A549 (cell line): ENCODE results near the gene PPP1R12B. TPM values are rescaled to one million over a fixed set of nuclear protein-coding genes. Genes with fewer than 3 reads are reported as not detected.
"Not testable (repeated sequence)": the region's sequence is repeated elsewhere in the genome, so short reads cannot be mapped to it uniquely, and the experiment has no call there.

Experiments used
- ATAC-seq, 2 experiments: fragments of 200-7000 bp in 1 of 2; fragments of >200 bp in 1 of 2; cut with Nextera tagmentation in 1 of 2; cut with Tn5 transposase in 1 of 2; 3 replicates each; pipeline versions ENCODE4 v1.8.0 to v1.9.1; 2018 to 2020; ENCODE audit warnings: mild to moderate bottlenecking in 1 of 2, moderate library complexity in 1 of 2
- CTCF ChIA-PET: fragments of 300-600 bp; sonication (Branson Sonifier 250); formaldehyde crosslinking; extraction: SDS; loops from one replicate; lab custom pipeline; 2021; ENCODE audit warnings: antibody characterized with exemption, inconsistent platforms; lab: Yijun Ruan, JAX
- POLR2A ChIA-PET: fragments of 350-600 bp; formaldehyde crosslinking; extraction: SDS; loops from one replicate; lab custom pipeline; 2021; ENCODE audit warnings: antibody characterized with exemption, inconsistent platforms; lab: Yijun Ruan, JAX
- DNase-seq, 2 experiments: peaks; one replicate each; pipeline versions ENCODE4 v3.0.0 to v3.0.0-alpha.2; 2011 to 2016; ENCODE audit warnings: low read depth in 1 of 2, low spot score in 1 of 2
- FAIRE-seq: peaks from 2 replicates; lab custom pipeline; 2011; peaks lifted over from hg19 to GRCh38; lab: Jason Lieb, UNC
- H3K27ac ChIP-seq, 2 experiments: fragments of >200 bp; sonication (Bioruptor Twin); formaldehyde crosslinking; 3 replicates each; pipeline ENCODE4 v1.5.1; 2016 to 2017
- H3K4me1 ChIP-seq: fragments of >200 bp; sonication (Bioruptor Twin); formaldehyde crosslinking; 3 replicates; pipeline ENCODE4 v1.6.1; 2016
- H3K4me2 ChIP-seq: fragments of >200 bp; sonication (Bioruptor Twin); formaldehyde crosslinking; 3 replicates; pipeline ENCODE4 v1.6.1; 2016
- H3K4me3 ChIP-seq: fragments of >200 bp; sonication (Bioruptor Twin); formaldehyde crosslinking; 3 replicates; pipeline ENCODE4 v1.5.1; 2016
- H3K9me3 ChIP-seq: fragments of >200 bp; sonication (Bioruptor Twin); formaldehyde crosslinking; 3 replicates; pipeline ENCODE4 v1.6.1; 2016
- CBX8 ChIP-seq: fragments of 200-600 bp; sonication (generic); IDR thresholded peaks from 2 replicates; pipeline ENCODE4 v1.6.1; 2016
- CEBPB ChIP-seq, 2 experiments: fragments of >200 bp in 1 of 2; sonication (Bioruptor Twin) in 1 of 2; formaldehyde crosslinking in 1 of 2; IDR thresholded peaks; 2 replicates each; pipeline ENCODE4 v1.6.1; 2012 to 2016
- EHMT2 ChIP-seq: fragments of 200-600 bp; sonication (generic); IDR thresholded peaks from 2 replicates; pipeline ENCODE4 v1.6.1; 2016; ENCODE audit warnings: antibody characterized with exemption, low read depth, mild to moderate bottlenecking, moderate library complexity
- FOSL2 ChIP-seq, 2 experiments: fragments of 450-650 bp in 1 of 2; fragments of >200 bp in 1 of 2; sonication (Bioruptor Twin) in 1 of 2; formaldehyde crosslinking; IDR thresholded peaks; 2 replicates each; pipeline versions ENCODE4 v1.5.0 to v1.6.1; 2016 to 2020; ENCODE audit warnings: mild to moderate bottlenecking in 1 of 2, moderate library complexity in 1 of 2
- HOXA7 ChIP-seq: fragments of 250-450 bp; sonication (Bioruptor Pico); IDR thresholded peaks from 2 replicates; pipeline ENCODE4 v1.5.0; 2020; ENCODE audit warnings: mild to moderate bottlenecking, moderate library complexity
- HOXB5 ChIP-seq: fragments of 250-450 bp; sonication (Bioruptor Pico); IDR thresholded peaks from 2 replicates; pipeline ENCODE4 v1.5.0; 2020; ENCODE audit warnings: mild to moderate bottlenecking, moderate library complexity
- JUNB ChIP-seq: fragments of >200 bp; sonication (Bioruptor Twin); formaldehyde crosslinking; IDR thresholded peaks from 2 replicates; pipeline ENCODE4 v1.6.1; 2016
- KDM5A ChIP-seq: fragments of 200-600 bp; sonication (generic); IDR thresholded peaks from 2 replicates; pipeline ENCODE4 v1.6.1; 2016; ENCODE audit warnings: antibody characterized with exemption, mild to moderate bottlenecking
- MAFK ChIP-seq: fragments of 450-650 bp; IDR thresholded peaks from 2 replicates; pipeline ENCODE4 v1.6.1; 2014; ENCODE audit not compliant: partially characterized antibody
- NFE2L2 ChIP-seq: fragments of 150-350 bp; conservative IDR thresholded peaks from 2 replicates; pipeline ENCODE4 v1.6.1; 2014; ENCODE audit warnings: low read length
- SMC3 ChIP-seq: fragments of >200 bp; sonication (Bioruptor Twin); formaldehyde crosslinking; IDR thresholded peaks from 3 replicates; pipeline ENCODE4 v1.6.1; 2018; ENCODE audit warnings: inconsistent platforms
- TP53 ChIP-seq: fragments of 250-450 bp; sonication (Bioruptor Pico); IDR thresholded peaks from 2 replicates; pipeline ENCODE4 v1.5.0; 2021; ENCODE audit warnings: mild to moderate bottlenecking, moderate library complexity
- ZSCAN20 ChIP-seq: fragments of 250-450 bp; sonication (Bioruptor Pico); IDR thresholded peaks from 2 replicates; pipeline ENCODE4 v1.8.0; 2022; ENCODE audit warnings: mild to moderate bottlenecking, moderate library complexity
- WGBS: methylation state at CpG from one replicate; pipeline ENCODE4 v1.1.6; 2017; ENCODE audit errors: missing lambda C conversion rate; 5-methylcytosine and 5-hydroxymethylcytosine counted together
- polyA plus RNA-seq, 4 experiments: library from polyadenylated mRNA; depleted of rRNA in 3 of 4; stranded (reverse); fragments of >200 nt; fragmentation: RNase III in 1 of 4; extraction: RNeasy Plus Mini Kit Qiagen cat#74134 plus additional on column Dnase treatment in 1 of 4; gene quantifications; 2 replicates in 3 of 4; 3 replicates in 1 of 4; pipeline ENCODE4 v1.2.3, GENCODE V29; 2011 to 2017
- TF ChIP-seq, protein P1 (sequence below): IDR thresholded peaks from 2 replicates; pipeline ENCODE4 v1.6.1; 2012
- TF ChIP-seq, protein P2 (sequence below): fragments of 250-450 bp; sonication (Bioruptor Pico); IDR thresholded peaks from 2 replicates; pipeline ENCODE4 v1.5.0; 2020; ENCODE audit warnings: low read depth, mild to moderate bottlenecking, moderate library complexity
- TF ChIP-seq, protein P3 (sequence below): fragments of >200 bp; sonication (Bioruptor Twin); formaldehyde crosslinking; IDR thresholded peaks from 3 replicates; pipeline ENCODE4 v1.6.1; 2016

The PPP1R12B gene
- polyA plus RNA-seq, 2 of the 4 experiments (the other 2 are of a cell fraction): 3.3 to 12.1 TPM

DNA sequence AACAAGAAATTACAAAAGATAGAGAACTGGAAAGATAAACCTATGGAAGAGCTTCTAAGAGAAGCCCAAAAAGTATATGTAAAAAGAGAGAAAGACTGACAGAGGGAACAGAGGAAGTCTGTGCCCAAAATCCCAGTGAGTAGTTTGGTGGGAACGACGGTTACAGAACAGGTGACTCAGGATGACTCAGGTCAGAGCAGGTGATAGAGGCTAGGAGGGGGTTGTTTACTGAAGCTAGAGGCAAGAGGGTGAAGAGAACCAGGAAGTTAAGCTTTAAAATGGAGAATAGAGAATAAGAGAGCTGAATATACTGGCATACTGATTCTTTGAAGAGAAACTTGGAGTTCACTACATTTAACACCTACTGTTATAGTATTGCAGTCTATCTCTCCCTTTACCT, 134.9 kb downstream of the PPP1R12B start:
- H3K4me3 ChIP-seq, FAIRE-seq, H3K9me3 ChIP-seq, POLR2A ChIA-PET: not testable (repeated sequence)
- peak in 1 of 2 experiments; percentile 40; a peak in 2 of 6 replicates for ATAC-seq
- CTCF ChIA-PET: interaction anchor here (1.5 to 1.8 kb wide), 2 partner anchors 18 to 89 kb away, joined by 3 to 4 read pairs; no protein-coding TSS in a partner anchor
- Histone ChIP-seq H3K27ac (peak overlapping the region; percentile 45 to 61), H3K4me2 (peak overlapping the region; percentile 49), H3K4me1 (peaks cover 30% of the 10 kb centered on the region)
- peak in 1 of 2 experiments; percentile 58 for DNase-seq
- WGBS: 3% methylated on average over 2 of the region's 2 CpGs
- peak; percentile 50 for TF ChIP-seq JUNB
- TF ChIP-seq FOSL2 (IDR thresholded peaks at IDR 0.05): peak; percentile 69
- TF ChIP-seq FOSL2 (CRISPR knock-in tag; IDR thresholded peaks at IDR 0.05): peak; percentile 77

DNA sequence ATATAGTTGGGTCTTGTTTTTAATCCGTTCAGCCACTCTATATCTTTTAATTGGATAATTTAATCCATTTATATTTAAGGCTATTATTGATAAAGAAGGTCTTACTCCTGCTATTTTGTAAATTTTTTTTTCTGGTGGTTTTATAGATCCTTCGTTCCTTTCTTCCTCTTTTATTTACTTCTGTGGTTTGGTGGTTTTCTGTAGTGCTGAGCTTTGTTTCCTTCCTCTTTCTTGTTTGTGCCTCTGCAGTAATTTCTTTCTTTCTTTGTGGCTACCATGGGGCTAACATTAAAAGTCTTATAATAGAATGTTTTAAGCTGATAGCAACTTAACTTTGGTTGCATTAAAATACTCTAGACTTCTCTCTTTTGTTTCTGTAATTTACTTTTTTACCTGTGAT, 135.5 kb downstream of the PPP1R12B start:
- CTCF ChIA-PET: interaction anchor here (1.5 to 1.8 kb wide), 2 partner anchors 18 to 88 kb away, joined by 3 to 4 read pairs; no protein-coding TSS in a partner anchor
- DNase-seq, H3K9me3 ChIP-seq, POLR2A ChIA-PET, FAIRE-seq, ATAC-seq, H3K4me3 ChIP-seq: not testable (repeated sequence)
- Histone ChIP-seq H3K4me1 (peaks cover 30% of the 10 kb centered on the region), H3K4me2 (peak overlapping the region; percentile 49; the same call in 2 of the 3 replicates), H3K27ac (peak overlapping the region in 1 of 2 experiments; percentile 45; a peak in 5 of 6 replicates)
- 83% methylated on average over 2 of the region's 2 CpGs for WGBS

DNA sequence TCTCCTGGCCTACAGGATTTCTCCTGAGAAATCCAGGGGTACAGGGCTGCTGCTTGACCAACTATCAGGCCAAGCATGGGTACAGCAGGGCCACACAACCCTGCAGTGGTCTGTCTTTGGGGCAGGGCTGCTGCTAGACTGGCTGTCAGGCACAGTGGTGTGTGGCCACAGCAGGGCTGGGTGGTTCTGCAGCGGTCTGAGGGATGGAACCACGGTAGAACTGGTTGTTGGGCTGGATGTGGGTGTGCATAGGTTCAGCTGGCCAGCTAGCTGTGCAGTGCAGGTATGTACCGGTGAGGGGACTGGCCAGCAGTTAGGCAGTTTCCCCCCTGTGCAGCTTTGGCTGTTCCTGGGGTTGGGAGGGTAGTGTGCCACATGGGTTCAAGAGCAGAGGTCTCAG, 136.3 kb downstream of the PPP1R12B start:
- FAIRE-seq, DNase-seq, H3K9me3 ChIP-seq, H3K4me3 ChIP-seq, ATAC-seq, POLR2A ChIA-PET, H3K4me2 ChIP-seq: not testable (repeated sequence)
- Histone ChIP-seq H3K4me1 (peaks cover 30% of the 10 kb centered on the region), H3K27ac (peak overlapping the region in 1 of 2 experiments; percentile 39; a peak in 1 of 6 replicates)
- CTCF ChIA-PET: interaction anchor here (1.2 kb wide), 1 partner anchor 20 kb away, joined by 3 read pairs; no protein-coding TSS in a partner anchor
- 80% methylated on average over 1 of the region's 3 CpGs for WGBS

DNA sequence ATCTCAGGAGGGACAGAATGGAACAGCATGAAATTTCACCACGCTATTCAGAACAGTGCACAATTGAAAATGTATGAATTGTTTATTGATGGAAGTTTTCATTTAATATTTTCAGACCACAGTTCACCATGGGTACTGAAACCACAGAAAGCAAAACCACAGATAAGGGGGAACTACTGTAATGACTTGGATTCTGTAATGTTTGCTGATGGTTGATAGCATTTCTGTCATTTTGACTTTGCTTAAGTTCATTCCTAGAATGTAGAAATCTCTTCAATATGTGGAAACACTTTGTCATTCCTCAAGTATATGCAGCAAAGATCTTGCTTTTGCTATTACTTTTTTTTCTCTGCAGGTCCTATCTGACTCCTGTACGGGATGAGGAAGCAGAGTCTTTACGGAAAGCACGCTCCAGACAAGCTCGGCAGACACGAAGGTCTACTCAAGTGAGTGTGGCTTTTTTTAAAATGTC, 139.7 kb downstream of the PPP1R12B start:
- H3K4me1 ChIP-seq, DNase-seq, H3K9me3 ChIP-seq, ATAC-seq, H3K4me3 ChIP-seq, POLR2A ChIA-PET, H3K4me2 ChIP-seq, CTCF ChIA-PET, H3K27ac ChIP-seq, FAIRE-seq: not testable (repeated sequence)
- 95% methylated on average over 6 of the region's 6 CpGs for WGBS

DNA sequence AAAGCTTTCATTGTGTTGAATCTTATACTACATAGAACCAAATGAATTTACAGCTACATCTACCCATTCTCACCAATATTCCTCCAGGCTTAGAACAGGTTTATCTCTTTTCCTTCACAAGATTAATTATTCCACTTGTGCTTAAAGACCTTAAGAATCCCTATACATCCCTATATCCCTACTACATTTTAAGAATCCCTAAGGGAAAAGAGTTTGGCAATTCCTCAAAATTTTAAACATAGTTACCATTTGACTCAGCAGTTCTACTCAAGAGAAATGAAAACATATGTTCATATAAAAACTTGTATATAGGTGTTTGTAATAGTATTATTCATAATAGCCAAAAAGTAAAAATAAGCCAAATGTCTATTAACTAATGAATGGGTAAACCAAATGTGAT, 140.6 kb downstream of the PPP1R12B start:
- CTCF ChIA-PET, H3K4me1 ChIP-seq, ATAC-seq, FAIRE-seq, H3K9me3 ChIP-seq, DNase-seq, H3K4me2 ChIP-seq, H3K4me3 ChIP-seq, H3K27ac ChIP-seq, POLR2A ChIA-PET: not testable (repeated sequence)

DNA sequence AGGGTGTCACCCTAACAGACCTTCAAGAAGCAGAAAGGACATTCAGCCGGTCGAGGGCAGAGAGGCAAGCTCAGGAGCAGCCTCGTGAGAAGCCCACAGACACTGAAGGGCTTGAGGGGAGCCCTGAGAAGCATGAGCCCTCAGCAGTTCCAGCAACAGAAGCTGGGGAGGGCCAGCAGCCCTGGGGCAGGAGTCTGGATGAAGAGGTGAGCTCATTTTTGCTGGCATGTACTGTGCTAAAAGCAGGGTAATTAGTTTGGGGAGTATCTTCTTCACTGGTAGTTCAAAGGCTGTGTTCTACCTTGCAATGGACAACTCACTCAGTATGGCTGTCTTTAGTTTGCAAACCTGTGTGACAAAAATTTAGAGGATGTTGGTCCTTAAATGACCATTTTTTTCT, 144.6 kb downstream of the PPP1R12B start:
- ATAC-seq, H3K4me3 ChIP-seq, FAIRE-seq, POLR2A ChIA-PET, DNase-seq, H3K4me2 ChIP-seq, H3K27ac ChIP-seq, H3K9me3 ChIP-seq, H3K4me1 ChIP-seq: not testable (repeated sequence)
- CTCF ChIA-PET: interaction anchor here (2.7 kb wide), 1 partner anchor 107 kb away, joined by 10 read pairs; no protein-coding TSS in a partner anchor
- 62% methylated on average over 3 of the region's 3 CpGs for WGBS

DNA sequence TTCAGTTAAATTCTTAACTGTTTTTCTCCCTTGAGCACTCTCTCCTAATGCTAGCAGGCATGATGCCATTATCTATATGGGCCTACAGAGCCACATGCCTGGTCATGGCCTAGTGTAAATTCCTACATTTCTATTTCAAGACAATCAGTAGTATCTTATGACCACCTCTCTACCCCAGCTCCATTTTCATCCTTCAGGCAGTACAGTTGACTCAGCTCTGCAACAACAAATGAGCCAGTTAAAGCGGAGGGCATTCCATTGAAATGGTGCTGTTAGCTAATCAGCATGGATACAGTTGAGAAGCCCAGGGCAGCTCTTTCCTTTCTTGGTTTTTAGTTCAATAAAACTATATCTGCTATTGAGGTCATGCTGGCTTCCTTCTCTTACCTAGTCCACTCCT, 150.0 kb downstream of the PPP1R12B start:
- Histone ChIP-seq H3K4me2 (no peak overlapping the region), H3K4me1 (no peaks in the 10 kb centered on the region), H3K4me3 (no peak overlapping the region), H3K27ac (no peak overlapping the region), H3K9me3 (no peaks in the 10 kb centered on the region)
- DNase-seq: no peak
- TF ChIP-seq SMC3 (no peak), FOSL2 (IDR thresholded peaks at IDR 0.05) (no peak), FOSL2 (CRISPR knock-in tag; IDR thresholded peaks at IDR 0.05) (no peak), HOXB5 (CRISPR knock-in tag) (no peak), HOXA7 (no peak), ZSCAN20 (CRISPR knock-in tag) (no peak), CEBPB (IDR thresholded peaks at IDR 0.05) (no peak), KDM5A (no peak), EHMT2 (no peak), NFE2L2 (no peak), MAFK (no peak), TP53 (no peak), CBX8 (no peak)
- TF ChIP-seq, protein P1, sequence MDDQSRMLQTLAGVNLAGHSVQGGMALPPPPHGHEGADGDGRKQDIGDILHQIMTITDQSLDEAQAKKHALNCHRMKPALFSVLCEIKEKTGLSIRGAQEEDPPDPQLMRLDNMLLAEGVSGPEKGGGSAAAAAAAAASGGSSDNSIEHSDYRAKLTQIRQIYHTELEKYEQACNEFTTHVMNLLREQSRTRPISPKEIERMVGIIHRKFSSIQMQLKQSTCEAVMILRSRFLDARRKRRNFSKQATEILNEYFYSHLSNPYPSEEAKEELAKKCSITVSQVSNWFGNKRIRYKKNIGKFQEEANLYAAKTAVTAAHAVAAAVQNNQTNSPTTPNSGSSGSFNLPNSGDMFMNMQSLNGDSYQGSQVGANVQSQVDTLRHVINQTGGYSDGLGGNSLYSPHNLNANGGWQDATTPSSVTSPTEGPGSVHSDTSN: no peak
- TF ChIP-seq, protein P2, sequence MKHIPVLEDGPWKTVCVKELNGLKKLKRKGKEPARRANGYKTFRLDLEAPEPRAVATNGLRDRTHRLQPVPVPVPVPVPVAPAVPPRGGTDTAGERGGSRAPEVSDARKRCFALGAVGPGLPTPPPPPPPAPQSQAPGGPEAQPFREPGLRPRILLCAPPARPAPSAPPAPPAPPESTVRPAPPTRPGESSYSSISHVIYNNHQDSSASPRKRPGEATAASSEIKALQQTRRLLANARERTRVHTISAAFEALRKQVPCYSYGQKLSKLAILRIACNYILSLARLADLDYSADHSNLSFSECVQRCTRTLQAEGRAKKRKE (CRISPR knock-in tag): no peak
- TF ChIP-seq, protein P3, sequence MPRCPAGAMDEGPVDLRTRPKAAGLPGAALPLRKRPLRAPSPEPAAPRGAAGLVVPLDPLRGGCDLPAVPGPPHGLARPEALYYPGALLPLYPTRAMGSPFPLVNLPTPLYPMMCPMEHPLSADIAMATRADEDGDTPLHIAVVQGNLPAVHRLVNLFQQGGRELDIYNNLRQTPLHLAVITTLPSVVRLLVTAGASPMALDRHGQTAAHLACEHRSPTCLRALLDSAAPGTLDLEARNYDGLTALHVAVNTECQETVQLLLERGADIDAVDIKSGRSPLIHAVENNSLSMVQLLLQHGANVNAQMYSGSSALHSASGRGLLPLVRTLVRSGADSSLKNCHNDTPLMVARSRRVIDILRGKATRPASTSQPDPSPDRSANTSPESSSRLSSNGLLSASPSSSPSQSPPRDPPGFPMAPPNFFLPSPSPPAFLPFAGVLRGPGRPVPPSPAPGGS: no peak
- no peak for FAIRE-seq
- CTCF ChIA-PET: interaction anchor here (0.7 to 2.1 kb wide), 3 partner anchors 102 to 116 kb away, joined by 3 to 12 read pairs (median 6); no protein-coding TSS in a partner anchor
- WGBS: 93% methylated on average over 1 of the region's 1 CpG
- POLR2A ChIA-PET: no interaction called here
- ATAC-seq: no peak
